GM23248 (cell line): ENCODE data around the gene C2orf72.

Experiments
- EZH2 ChIP-seq: fragments of 200-600 bp; sonication (generic); IDR thresholded peaks from 2 replicates; pipeline ENCODE4 v1.6.1; 2018; ENCODE audit warnings: antibody characterized with exemption, mild to moderate bottlenecking; ENCODE audit not compliant: insufficient read depth, poor library complexity, severe bottlenecking
- EZH2phosphoT487 ChIP-seq: fragments of 200-600 bp; sonication (generic); IDR thresholded peaks from 2 replicates; pipeline ENCODE4 v1.6.1; 2018; ENCODE audit warnings: antibody characterized with exemption, moderate library complexity, mild to moderate bottlenecking, low read depth; ENCODE audit not compliant: insufficient read depth

DNA sequence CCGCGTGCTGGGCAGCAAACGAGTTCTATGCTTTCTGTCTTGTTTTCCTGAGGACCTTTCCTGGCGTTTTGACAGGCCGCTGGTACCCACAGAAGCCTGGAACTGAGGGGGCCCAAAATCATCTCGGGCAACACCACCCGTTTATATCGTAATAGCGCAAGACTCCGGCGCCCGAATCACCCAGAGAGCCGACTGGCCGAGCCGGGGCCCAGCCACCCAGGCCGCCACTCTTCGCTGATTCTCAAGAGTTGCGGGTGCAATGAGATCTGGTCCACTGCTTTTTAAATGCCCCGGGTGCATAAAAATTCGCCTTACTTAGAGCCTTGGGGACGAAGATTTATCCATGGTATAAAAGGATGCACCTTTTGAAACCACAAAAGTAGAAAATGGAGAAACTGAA is 47.6 kb upstream of the C2orf72 start:
- no peak for TF ChIP-seq EZH2phosphoT487
- TF ChIP-seq EZH2, result no peak
